ENCODE results near the gene MRPL41. TPM values are rescaled to one million over a fixed set of nuclear protein-coding genes. Genes with fewer than 3 reads are reported as not detected.
A peak's percentile ranks its signal among the peaks of the same experiment; 100 is the strongest.
"Not testable (repeated sequence)": the region's sequence is repeated elsewhere in the genome, so short reads cannot be mapped to it uniquely, and the experiment has no call there.

MRPL41 gene
- total RNA-seq, 2 donors from 2014 or later = 26.6 to 28.4 TPM

DNA sequence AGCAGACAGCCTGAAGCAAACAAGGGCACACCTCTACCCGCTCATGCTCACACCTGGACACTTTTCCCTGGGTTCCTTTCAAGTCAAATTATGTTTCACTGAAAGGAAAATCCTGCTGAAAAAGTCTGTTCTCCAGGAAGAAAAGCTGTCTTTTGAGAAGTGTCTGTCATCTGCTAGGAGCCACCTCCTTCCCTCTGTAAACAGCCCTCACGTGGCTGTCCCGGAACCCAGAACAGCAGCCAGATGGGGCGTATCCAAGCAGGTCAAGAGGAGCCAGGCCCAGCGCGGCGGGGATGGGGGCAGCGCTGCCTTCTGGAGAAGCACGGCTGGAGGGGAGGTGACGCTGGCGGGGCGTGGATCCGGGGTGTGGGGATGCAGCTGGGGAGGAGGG is 1.5 kb upstream of the MRPL41 start, which contains the start of gene PNPLA7:
PNPLA7 (minus strand) TSS at position 172 of the 391 bp plus-strand sequence. CDS start 205 bp downstream, outside the sequence.
- no peaks in the 10 kb centered on the region for H3K9me3 Mint-ChIP-seq
- no peaks in the 10 kb centered on the region for H3K27me3 Mint-ChIP-seq (ENCODE audit: low read depth)
- H3K27ac Mint-ChIP-seq = peak within 1 kb of the TSS; percentile 63
- H3K4me1 Mint-ChIP-seq (ENCODE audit: low read depth) = peaks cover 21% of the 10 kb centered on the region
- H3K4me3 Mint-ChIP-seq = peak within 1 kb of the TSS; percentile 89 to 91
- DNase-seq (peak; percentile 52 to 53), ATAC-seq (replicated peaks in 1 of 2) (peak in 1 of 2 donors; percentile 23)
- H3K36me3 Mint-ChIP-seq (ENCODE audit: insufficient read depth in 2 of 2) = peaks cover 2 to 3% of the 10 kb centered on the region in 2 donors

- H3K27me3 Mint-ChIP-seq (ENCODE audit: low read depth); DNase-seq; H3K27ac Mint-ChIP-seq; H3K9me3 Mint-ChIP-seq; H3K36me3 Mint-ChIP-seq (ENCODE audit: insufficient read depth in 2 of 2): not testable (repeated sequence)
- peak overlapping the region; percentile 61 to 70 for H3K4me3 Mint-ChIP-seq
- H3K4me1 Mint-ChIP-seq (ENCODE audit: low read depth) = peaks cover 21% of the 10 kb centered on the region
- peak; percentile 0 to 2 for ATAC-seq (replicated peaks in 1 of 2)
These were observed 768 bp upstream of the MRPL41 start for GRCh38 chr9:137550958-137551263.

DNA sequence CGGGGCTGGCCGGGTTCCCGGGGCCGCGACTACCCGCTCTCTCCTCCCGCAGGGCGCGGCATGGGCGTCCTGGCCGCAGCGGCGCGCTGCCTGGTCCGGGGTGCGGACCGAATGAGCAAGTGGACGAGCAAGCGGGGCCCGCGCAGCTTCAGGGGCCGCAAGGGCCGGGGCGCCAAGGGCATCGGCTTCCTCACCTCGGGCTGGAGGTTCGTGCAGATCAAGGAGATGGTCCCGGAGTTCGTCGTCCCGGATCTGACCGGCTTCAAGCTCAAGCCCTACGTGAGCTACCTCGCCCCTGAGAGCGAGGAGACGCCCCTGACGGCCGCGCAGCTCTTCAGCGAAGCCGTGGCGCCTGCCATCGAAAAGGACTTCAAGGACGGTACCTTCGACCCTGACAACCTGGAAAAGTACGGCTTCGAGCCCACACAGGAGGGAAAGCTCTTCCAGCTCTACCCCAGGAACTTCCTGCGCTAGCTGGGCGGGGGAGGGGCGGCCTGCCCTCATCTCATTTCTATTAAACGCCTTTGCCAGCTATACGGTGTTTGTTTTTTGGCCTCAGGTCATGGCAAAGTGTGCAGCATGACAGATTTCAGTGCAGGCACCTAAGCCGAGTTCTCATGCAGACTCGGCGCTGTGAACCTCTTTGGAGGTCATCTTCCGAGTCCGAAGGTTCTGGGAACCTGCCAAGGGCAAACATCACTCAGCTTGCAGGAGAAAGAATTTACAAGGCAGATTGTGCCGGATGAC is 516 bp downstream of the MRPL41 start:
- ATAC-seq (replicated peaks in 1 of 2) = peak; percentile 12 to 14
- peak in 1 of 2 donors; percentile 36 for DNase-seq
- no peaks in the 10 kb centered on the region for H3K9me3 Mint-ChIP-seq

DNA sequence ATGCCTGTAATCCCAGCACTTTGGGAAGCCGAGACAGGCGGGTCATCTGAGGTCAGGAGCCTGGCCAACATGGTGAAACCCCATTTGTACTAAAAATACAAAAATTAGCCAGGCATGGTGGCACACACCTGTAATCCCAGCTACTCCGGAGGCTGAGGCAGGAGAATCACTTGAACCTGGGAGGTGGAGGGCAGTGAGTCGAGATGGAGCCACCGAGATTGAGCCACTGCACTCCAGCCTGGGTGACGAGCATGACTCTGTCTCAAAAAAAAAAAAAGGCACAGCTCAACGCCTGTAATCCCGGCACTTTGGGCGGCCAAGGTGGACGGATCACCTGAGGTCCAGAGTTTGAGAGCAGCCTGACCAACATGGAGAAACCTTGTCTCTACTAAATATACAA is 2.0 kb downstream of the MRPL41 start:
- not testable (repeated sequence) for H3K36me3 Mint-ChIP-seq (ENCODE audit: insufficient read depth in 2 of 2); H3K9me3 Mint-ChIP-seq; DNase-seq; H3K27ac Mint-ChIP-seq; H3K4me3 Mint-ChIP-seq; H3K27me3 Mint-ChIP-seq (ENCODE audit: low read depth); ATAC-seq (replicated peaks in 1 of 2)
- H3K4me1 Mint-ChIP-seq (ENCODE audit: low read depth) = peaks cover 21% of the 10 kb centered on the region

More for the DNA sequence above, 516 bp downstream of the MRPL41 start:
- Mint-ChIP-seq H3K27me3 (ENCODE audit: low read depth) (no peaks in the 10 kb centered on the region), H3K4me3 (peak overlapping the region; percentile 87 to 90), H3K27ac (peak overlapping the region; percentile 44), H3K4me1 (ENCODE audit: low read depth) (peaks cover 21% of the 10 kb centered on the region), H3K36me3 (ENCODE audit: insufficient read depth in 2 of 2) (peaks cover 6% of the 10 kb centered on the region in 2 donors)

GRCh38 chr9:137554349-137554748 is 2.7 kb downstream of the MRPL41 start:
- H3K36me3 Mint-ChIP-seq (ENCODE audit: insufficient read depth in 2 of 2) = peaks cover 6% of the 10 kb centered on the region in 2 donors
- H3K4me1 Mint-ChIP-seq (ENCODE audit: low read depth) = peaks cover 21% of the 10 kb centered on the region
- ATAC-seq (replicated peaks in 1 of 2) (no peak), DNase-seq (no peak)
- no peaks in the 10 kb centered on the region for H3K27me3 Mint-ChIP-seq (ENCODE audit: low read depth)
- no peak overlapping the region for H3K27ac Mint-ChIP-seq
- H3K9me3 Mint-ChIP-seq = no peaks in the 10 kb centered on the region
- no peak overlapping the region for H3K4me3 Mint-ChIP-seq

- Mint-ChIP-seq H3K36me3 (ENCODE audit: insufficient read depth in 2 of 2) (peaks cover 8 to 9% of the 10 kb centered on the region in 2 donors), H3K4me3 (no peak overlapping the region), H3K27ac (peak overlapping the region; percentile 4), H3K4me1 (ENCODE audit: low read depth) (peaks cover 15% of the 10 kb centered on the region), H3K27me3 (ENCODE audit: low read depth) (no peaks in the 10 kb centered on the region), H3K9me3 (no peaks in the 10 kb centered on the region)
- no peak for DNase-seq
- ATAC-seq (replicated peaks in 1 of 2) = no peak
These were observed 3.5 kb downstream of the MRPL41 start for GRCh38 chr9:137555179-137555578.

DNA sequence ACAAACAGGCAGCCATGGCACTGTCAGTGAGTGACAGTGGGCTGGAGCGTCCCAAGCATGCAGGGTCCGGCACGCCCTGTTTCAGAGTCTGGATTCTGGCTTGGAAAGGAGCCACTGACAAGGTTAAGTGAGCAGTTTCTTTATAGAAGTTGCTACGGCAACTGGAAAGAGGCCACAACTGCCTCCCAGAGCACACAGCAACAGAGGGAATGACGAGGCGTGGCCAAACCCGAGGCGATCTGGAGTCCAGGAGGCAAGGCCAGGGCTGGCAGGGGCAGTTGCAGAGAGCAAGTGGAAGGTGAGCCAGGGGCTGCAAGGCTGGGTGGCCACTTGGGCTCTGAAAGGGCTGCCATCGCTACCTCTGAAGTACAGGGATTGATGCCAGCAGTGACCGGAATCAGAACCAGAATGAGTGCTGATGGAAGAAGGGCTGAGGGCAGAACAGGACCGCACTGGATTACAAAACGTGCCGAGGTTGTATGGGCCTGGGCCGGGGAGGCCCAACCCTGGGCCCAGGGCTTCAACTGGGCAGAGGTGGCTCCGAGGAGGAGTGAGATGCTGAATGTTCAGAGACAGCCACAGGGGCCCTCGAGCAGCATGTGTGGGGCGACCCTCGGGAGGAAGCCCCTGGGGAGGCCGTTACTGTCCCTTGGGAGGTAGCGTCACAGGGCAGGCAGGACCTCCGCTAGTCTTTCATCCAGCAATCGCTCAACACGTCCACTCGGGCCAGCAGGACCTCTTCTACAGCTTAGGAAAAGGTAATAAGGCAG is 4.6 kb downstream of the MRPL41 start:
- Mint-ChIP-seq H3K27me3 (ENCODE audit: low read depth) (no peaks in the 10 kb centered on the region), H3K27ac (no peak overlapping the region), H3K4me3 (no peak overlapping the region), H3K4me1 (ENCODE audit: low read depth) (peaks cover 13% of the 10 kb centered on the region), H3K9me3 (no peaks in the 10 kb centered on the region), H3K36me3 (ENCODE audit: insufficient read depth in 2 of 2) (peaks cover 6 to 9% of the 10 kb centered on the region in 2 donors)
- DNase-seq = no peak
- no peak for ATAC-seq (replicated peaks in 1 of 2)

DNA sequence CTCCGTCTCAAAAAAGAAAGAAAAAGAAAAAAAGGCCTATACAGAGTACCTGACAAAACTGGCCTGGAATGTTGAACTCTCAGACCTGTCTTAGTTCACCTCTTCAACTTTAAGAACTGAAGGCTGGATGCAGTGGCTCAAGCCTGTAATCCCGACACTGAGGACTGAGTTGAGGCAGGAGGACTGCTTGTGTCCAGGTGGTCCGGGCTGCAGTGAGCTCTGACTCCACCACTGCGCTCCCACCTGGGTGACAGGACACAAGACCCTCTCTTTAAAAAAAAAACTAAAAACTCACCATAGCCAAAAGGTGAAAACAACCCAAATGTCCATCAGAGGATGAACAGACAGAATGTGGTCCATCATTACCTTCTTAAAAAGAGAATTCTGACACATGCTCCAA is 6.4 kb downstream of the MRPL41 start:
- H3K27me3 Mint-ChIP-seq (ENCODE audit: low read depth) = no peaks in the 10 kb centered on the region
- peaks cover 3% of the 10 kb centered on the region for H3K4me1 Mint-ChIP-seq (ENCODE audit: low read depth)
- H3K9me3 Mint-ChIP-seq = no peaks in the 10 kb centered on the region
- no peak for DNase-seq
- H3K36me3 Mint-ChIP-seq (ENCODE audit: insufficient read depth in 2 of 2) = peaks cover 6 to 10% of the 10 kb centered on the region in 2 donors
- no peak overlapping the region for H3K27ac Mint-ChIP-seq
- H3K4me3 Mint-ChIP-seq = no peak overlapping the region
- no peak for ATAC-seq (replicated peaks in 1 of 2)

- DNase-seq = no peak
- Mint-ChIP-seq H3K27ac (peak overlapping the region; percentile 82), H3K4me3 (no peak overlapping the region), H3K36me3 (ENCODE audit: insufficient read depth in 2 of 2) (peaks cover 7 to 15% of the 10 kb centered on the region in 2 donors), H3K27me3 (ENCODE audit: low read depth) (no peaks in the 10 kb centered on the region), H3K4me1 (ENCODE audit: low read depth) (peaks cover 5% of the 10 kb centered on the region), H3K9me3 (no peaks in the 10 kb centered on the region)
- no peak for ATAC-seq (replicated peaks in 1 of 2)
These were observed 12.5 kb downstream of the MRPL41 start for GRCh38 chr9:137564134-137564533.

DNA sequence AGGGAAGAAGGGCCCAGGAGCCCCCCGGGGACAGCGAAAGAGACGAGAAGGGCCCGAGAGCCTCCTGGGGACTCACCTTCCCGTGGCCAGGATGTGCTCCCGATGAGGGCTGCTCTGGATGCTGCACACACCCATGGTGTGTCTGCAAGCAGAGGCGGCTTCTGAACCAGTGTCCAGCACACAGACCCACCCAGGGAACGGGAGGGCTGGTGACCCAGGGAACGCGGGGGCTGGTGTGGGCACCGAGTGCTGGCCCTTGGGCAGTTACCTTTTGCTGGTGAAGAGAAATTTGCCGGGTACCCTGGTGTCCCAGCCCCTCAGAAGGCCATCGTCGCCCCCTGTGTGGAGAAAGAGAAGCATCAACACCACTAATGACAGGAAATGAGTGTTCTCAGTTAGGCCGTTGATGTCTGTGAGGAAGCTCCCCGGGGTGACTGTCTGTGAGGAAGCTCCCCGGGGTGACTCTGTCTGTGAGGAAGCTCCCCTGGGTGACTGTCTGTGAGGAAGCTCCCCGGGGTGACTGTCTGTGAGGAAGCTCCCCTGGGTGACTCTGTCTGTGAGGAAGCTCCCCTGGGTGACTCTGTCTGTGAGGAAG is 13.2 kb downstream of the MRPL41 start:
- no peaks in the 10 kb centered on the region for H3K27me3 Mint-ChIP-seq (ENCODE audit: low read depth)
- peaks cover 5% of the 10 kb centered on the region for H3K4me1 Mint-ChIP-seq (ENCODE audit: low read depth)
- H3K9me3 Mint-ChIP-seq = no peaks in the 10 kb centered on the region
- ATAC-seq (replicated peaks in 1 of 2) = no peak
- DNase-seq = no peak
- H3K27ac Mint-ChIP-seq = peak overlapping the region; percentile 82
- peaks cover 9 to 13% of the 10 kb centered on the region in 2 donors for H3K36me3 Mint-ChIP-seq (ENCODE audit: insufficient read depth in 2 of 2)
- H3K4me3 Mint-ChIP-seq = no peak overlapping the region

GRCh38 chr9:137568445-137568844 is 16.8 kb downstream of the MRPL41 start:
- Mint-ChIP-seq H3K36me3 (ENCODE audit: insufficient read depth in 2 of 2) (peaks cover 11 to 14% of the 10 kb centered on the region in 2 donors), H3K4me1 (ENCODE audit: low read depth) (peaks cover 10% of the 10 kb centered on the region)
- H3K27ac Mint-ChIP-seq; DNase-seq; H3K27me3 Mint-ChIP-seq (ENCODE audit: low read depth); ATAC-seq (replicated peaks in 1 of 2); H3K9me3 Mint-ChIP-seq; H3K4me3 Mint-ChIP-seq: not testable (repeated sequence)

- ATAC-seq (replicated peaks in 1 of 2) (no peak), DNase-seq (no peak)
- peaks cover 12% of the 10 kb centered on the region for H3K4me1 Mint-ChIP-seq (ENCODE audit: low read depth)
- peak overlapping the region; percentile 13 for H3K27ac Mint-ChIP-seq
- H3K9me3 Mint-ChIP-seq = no peaks in the 10 kb centered on the region
- no peak overlapping the region for H3K4me3 Mint-ChIP-seq
- H3K27me3 Mint-ChIP-seq (ENCODE audit: low read depth) = no peaks in the 10 kb centered on the region
- peaks cover 6 to 7% of the 10 kb centered on the region in 2 donors for H3K36me3 Mint-ChIP-seq (ENCODE audit: insufficient read depth in 2 of 2)
These were observed 18.0 kb downstream of the MRPL41 start for GRCh38 chr9:137569609-137570203.

- Mint-ChIP-seq H3K27ac (no peak overlapping the region), H3K9me3 (no peaks in the 10 kb centered on the region)
These were observed 18.9 kb downstream of the MRPL41 start for GRCh38 chr9:137570566-137570965.

More at GRCh38 chr9:137570566-137570965, 18.9 kb downstream of the MRPL41 start:
- Mint-ChIP-seq H3K4me3 (no peak overlapping the region), H3K4me1 (ENCODE audit: low read depth) (peaks cover 20% of the 10 kb centered on the region), H3K36me3 (ENCODE audit: insufficient read depth in 2 of 2) (peaks cover 6 to 11% of the 10 kb centered on the region in 2 donors), H3K27me3 (ENCODE audit: low read depth) (no peaks in the 10 kb centered on the region)
- ATAC-seq (replicated peaks in 1 of 2) (no peak), DNase-seq (no peak)
